ENCODE results near the gene TRAF5. TPM values are rescaled to one million over a fixed set of nuclear protein-coding genes. Genes with fewer than 3 reads are reported as not detected.
"Not testable (repeated sequence)": the region's sequence is repeated elsewhere in the genome, so short reads cannot be mapped to it uniquely, and the experiment has no call there.

Gene TRAF5
- total RNA-seq, 1 donor from 2014 or later = 47.6 TPM

DNA sequence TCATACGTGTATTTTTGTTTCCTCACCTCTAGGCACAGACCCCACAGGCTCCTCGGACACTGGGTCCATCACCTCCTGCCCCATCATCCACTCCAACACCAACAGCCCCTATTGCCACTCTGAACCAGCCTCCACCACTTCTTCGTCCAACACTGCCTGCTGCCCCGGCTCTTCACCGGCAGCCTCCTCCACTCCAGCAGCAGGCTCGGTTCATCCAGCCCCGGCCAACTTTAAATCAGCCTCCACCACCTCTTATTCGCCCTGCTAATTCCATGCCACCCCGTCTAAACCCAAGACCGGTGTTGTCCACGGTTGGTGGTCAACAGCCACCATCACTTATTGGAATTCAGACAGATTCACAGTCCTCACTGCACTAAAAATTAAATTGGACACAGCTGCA is 13.2 kb upstream of the TRAF5 start:
- Mint-ChIP-seq H3K27ac (no peak overlapping the region), H3K4me1 (no peaks in the 10 kb centered on the region), H3K27me3 (ENCODE audit: low read depth) (no peaks in the 10 kb centered on the region), H3K4me3 (no peak overlapping the region), H3K9me3 (no peaks in the 10 kb centered on the region), H3K36me3 (peaks cover 18% of the 10 kb centered on the region)
- no peak for DNase-seq (ENCODE audit: low spot score in 2 of 2, unreplicated experiment in 2 of 2)
- no peak for TF ChIP-seq CTCF (IDR thresholded peaks at IDR 0.05; ENCODE audit: unreplicated experiment)

DNA sequence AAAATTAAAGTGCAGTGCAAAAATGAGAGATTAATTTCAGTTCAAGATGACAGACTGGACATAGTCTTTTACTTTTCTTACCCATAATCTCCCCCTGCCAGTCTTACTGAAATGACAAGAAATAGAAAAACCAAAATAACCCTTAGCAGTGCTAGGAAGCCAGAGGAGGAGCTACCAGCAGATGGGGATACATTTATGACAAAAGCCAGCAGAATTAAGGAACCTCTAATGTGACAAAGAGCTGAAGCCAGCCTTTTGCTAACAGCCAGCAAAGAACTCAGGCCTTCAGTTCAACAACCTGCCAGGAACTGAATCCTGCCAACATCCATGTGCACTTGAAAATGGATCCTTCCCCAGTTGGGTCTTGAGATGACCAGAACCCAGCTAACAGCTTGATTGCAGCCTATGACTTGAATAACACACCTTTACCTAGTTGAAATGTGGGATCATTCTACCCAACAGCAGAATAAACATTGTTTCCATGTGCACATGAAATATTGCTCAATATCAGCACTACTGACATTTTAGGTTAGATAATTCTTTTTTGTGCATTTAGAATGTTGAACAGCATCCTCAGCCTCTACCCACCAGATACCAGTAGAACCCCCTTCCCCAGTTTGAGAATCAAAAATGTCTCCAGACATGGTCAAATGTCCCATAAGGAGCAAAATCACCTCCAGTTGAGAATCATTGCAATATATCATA is 7.9 kb upstream of the TRAF5 start:
- H3K4me3 Mint-ChIP-seq = no peak overlapping the region
- TF ChIP-seq CTCF (IDR thresholded peaks at IDR 0.05; ENCODE audit: unreplicated experiment) = no peak

DNA sequence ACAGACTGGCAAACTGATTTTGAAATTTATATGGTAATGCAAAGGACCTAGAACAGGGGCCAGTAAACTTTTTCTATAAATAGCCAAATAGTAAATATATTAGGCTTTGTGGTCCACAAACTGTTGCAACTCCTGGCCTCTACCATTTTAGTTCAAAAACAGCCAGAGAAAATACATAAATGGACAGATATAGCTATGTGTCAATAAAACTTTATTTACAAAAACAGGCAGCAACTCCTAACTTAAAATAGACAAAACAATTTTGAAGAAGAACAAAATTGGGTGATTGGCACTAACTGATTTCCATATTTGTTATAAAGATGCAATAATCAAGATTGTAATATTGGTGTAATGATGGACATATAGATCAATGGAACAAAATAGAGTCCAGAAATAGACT is 6.7 kb upstream of the TRAF5 start:
- Mint-ChIP-seq H3K27ac (no peak overlapping the region), H3K4me1 (no peaks in the 10 kb centered on the region), H3K9me3 (no peaks in the 10 kb centered on the region), H3K27me3 (ENCODE audit: low read depth) (no peaks in the 10 kb centered on the region), H3K4me3 (no peak overlapping the region), H3K36me3 (no peaks in the 10 kb centered on the region)
- TF ChIP-seq CTCF (IDR thresholded peaks at IDR 0.05; ENCODE audit: unreplicated experiment) = no peak
- DNase-seq (ENCODE audit: low spot score in 2 of 2, unreplicated experiment in 2 of 2) = no peak

More for the DNA sequence above, 7.9 kb upstream of the TRAF5 start:
- DNase-seq (ENCODE audit: low spot score in 2 of 2, unreplicated experiment in 2 of 2) = no peak
- no peaks in the 10 kb centered on the region for H3K9me3 Mint-ChIP-seq
- H3K27me3 Mint-ChIP-seq (ENCODE audit: low read depth) = no peaks in the 10 kb centered on the region
- no peaks in the 10 kb centered on the region for H3K36me3 Mint-ChIP-seq
- no peaks in the 10 kb centered on the region for H3K4me1 Mint-ChIP-seq
- H3K27ac Mint-ChIP-seq = no peak overlapping the region

- H3K4me1 Mint-ChIP-seq = no peaks in the 10 kb centered on the region
- TF ChIP-seq CTCF (IDR thresholded peaks at IDR 0.05; ENCODE audit: unreplicated experiment) = no peak
- DNase-seq (ENCODE audit: low spot score in 2 of 2, unreplicated experiment in 2 of 2) = no peak
- no peak overlapping the region for H3K4me3 Mint-ChIP-seq
- no peaks in the 10 kb centered on the region for H3K36me3 Mint-ChIP-seq
- H3K27me3 Mint-ChIP-seq (ENCODE audit: low read depth) = no peaks in the 10 kb centered on the region
- H3K9me3 Mint-ChIP-seq = no peaks in the 10 kb centered on the region
- no peak overlapping the region for H3K27ac Mint-ChIP-seq
Observed at GRCh38 chr1:211320980-211321379, 5.7 kb upstream of the TRAF5 start.

DNA sequence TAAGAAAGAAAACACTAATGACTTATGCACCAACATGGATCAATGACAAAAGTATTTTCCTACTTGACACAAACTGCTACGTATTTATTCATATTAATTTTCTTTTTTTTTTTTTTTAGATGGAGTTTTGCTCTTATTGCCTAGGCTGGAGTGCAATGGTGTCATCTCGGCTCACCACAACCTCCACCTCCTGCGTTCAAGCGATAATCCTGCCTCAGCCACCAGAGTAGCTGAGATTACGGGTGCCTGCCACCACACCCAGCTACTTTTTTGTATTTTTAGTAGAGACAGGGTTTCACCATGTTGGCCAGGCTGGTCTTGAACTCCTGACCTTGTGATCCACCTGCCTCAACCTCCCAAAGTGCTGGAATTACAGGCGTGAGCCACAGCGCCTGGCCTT is 5.0 kb upstream of the TRAF5 start:
- H3K36me3 Mint-ChIP-seq; H3K4me3 Mint-ChIP-seq; DNase-seq (ENCODE audit: low spot score in 2 of 2, unreplicated experiment in 2 of 2); H3K27ac Mint-ChIP-seq; H3K4me1 Mint-ChIP-seq; H3K27me3 Mint-ChIP-seq (ENCODE audit: low read depth); H3K9me3 Mint-ChIP-seq: not testable (repeated sequence)

- Mint-ChIP-seq H3K36me3 (no peaks in the 10 kb centered on the region), H3K27me3 (ENCODE audit: low read depth) (no peaks in the 10 kb centered on the region), H3K9me3 (no peaks in the 10 kb centered on the region), H3K4me3 (no peak overlapping the region), H3K27ac (no peak overlapping the region), H3K4me1 (peaks cover 14% of the 10 kb centered on the region)
- TF ChIP-seq CTCF (IDR thresholded peaks at IDR 0.05; ENCODE audit: unreplicated experiment) = peak; percentile 57
- DNase-seq (ENCODE audit: low spot score in 2 of 2, unreplicated experiment in 2 of 2) = no peak
Observed at GRCh38 chr1:211323156-211324063, 3.2 kb upstream of the TRAF5 start.
